GM19324 (cell line): ENCODE results near the gene TMEM132E.

Experiments used
- ATAC-seq: cut with Tn5 transposase; IDR thresholded peaks from one replicate; pipeline ENCODE4 v1.9.1; 2021; ENCODE audit warnings: mild to moderate bottlenecking, moderate library complexity; ENCODE audit not compliant: unreplicated experiment, low FRiP score

TMEM132E gene

DNA sequence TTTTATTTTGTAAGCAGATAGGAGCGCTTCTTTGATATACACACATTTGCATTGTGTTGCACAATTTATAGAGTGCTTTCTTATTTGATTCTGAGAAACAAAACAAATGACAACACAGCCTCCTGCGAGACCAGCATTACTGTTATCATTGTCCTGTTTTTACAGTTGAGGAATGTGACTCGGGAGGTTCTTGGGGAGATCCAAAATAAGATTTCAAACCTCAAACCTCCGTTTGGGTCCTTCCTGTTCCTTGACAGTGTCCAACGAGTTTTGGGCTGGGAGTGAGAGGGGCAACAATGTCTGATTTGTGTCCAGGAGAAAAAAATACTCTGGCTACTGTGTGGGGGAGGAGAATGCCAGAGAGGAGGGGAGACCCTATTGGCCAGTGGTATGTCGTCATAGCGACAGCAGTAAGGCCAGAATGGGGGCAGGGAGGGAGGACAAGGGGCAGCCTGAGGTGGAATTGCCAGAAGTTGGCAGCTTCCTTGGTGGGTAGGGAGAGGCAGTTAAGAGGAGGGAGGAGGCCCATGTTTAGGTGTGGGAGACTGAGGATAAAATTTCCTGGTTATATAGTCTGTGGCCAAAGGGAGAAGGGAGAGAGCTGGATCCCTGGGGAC lies 45.5 kb downstream of the TMEM132E start:
- no peak for ATAC-seq

- no peak for ATAC-seq
Measured at GRCh38 chr17:34626121-34626681, 46.8 kb downstream of the TMEM132E start.

DNA sequence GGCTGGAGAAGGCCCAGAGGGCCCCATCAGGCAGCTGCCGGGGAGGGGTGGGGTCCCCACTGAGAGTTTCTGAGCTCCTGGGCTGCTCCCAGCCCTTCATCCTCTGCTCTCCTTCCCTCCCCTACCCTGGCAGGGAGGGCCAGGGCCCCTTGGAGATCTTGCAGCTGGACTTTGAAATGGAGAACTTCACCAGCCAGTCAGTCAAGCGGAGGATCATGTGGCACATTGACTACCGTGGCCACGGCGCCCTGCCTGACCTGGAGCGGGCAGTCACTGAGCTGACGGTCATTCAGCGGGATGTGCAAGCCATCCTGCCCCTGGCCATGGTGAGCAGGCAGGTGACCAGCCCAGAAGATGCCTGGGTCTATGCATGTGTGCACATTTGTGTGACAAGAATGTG lies 49.5 kb downstream of the TMEM132E start:
- no peak for ATAC-seq

GRCh38 chr17:34633351-34633750 lies 54.0 kb downstream of the TMEM132E start:
- no peak for ATAC-seq

DNA sequence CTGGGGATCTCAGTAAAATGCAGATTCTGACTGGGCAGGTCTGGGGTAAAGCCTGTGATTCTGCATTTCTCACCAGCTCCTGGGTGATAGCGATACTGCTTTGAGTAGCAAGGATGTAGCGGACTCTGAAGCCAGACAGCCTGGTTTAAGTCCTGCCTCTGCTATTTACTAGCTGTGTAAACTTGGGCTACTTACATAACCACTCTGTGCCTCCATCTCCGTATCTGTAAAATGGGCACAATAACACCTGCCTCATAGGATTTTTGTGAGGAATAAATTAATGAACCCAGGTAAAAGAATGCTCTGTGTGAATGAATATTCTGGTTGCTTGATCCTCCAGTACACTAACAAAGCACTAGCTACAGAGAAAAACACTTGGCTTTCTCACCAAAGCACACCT lies 54.4 kb downstream of the TMEM132E start:
- ATAC-seq, result no peak

DNA sequence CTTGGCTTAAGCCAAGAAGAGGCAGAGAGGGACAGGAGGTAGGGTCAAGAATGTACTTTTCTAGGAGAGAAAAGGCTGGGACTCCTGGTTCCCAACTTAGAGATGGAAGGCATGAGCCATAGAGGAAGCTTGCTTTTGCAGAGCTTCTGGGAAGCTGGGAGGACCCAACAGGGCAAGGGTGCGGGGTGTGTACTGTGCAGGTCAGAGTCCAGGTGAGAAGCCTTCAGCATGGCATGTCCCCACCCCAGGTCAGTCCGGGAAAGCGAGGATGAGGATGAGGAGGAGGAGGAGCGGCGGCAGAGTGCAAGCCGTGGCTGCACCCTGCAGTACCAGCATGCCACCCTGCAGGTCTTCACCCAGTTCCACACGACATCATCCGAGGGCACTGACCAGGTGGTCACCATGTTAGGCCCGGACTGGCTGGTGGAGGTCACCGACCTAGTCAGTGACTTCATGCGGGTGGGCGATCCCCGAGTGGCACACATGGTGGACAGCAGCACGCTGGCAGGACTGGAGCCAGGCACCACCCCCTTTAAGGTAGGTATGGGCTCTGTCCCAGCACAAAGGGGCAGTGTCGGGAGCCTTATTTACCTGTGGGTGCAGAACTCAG lies 55.3 kb downstream of the TMEM132E start:
- no peak for ATAC-seq

- no peak for ATAC-seq
Measured at GRCh38 chr17:34635876-34636275, 56.5 kb downstream of the TMEM132E start.

DNA sequence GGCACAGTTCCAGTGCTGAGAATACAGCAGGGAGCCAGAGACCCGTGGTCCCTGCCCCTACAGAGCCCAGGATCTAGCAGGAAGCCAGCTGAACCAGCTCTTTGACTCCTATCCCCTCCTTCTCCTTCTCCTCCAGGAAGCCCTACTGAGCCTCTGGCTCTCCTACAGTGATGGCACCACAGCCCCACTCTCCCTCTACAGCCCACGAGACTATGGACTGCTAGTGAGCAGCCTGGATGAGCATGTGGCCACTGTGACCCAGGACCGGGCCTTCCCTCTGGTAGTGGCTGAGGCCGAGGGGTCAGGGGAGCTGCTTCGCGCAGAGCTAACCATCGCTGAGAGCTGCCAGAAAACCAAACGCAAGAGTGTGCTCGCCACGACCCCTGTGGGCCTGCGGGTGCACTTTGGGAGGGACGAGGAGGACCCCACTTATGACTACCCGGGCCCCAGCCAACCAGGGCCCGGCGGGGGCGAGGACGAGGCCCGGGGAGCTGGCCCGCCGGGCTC lies 57.7 kb downstream of the TMEM132E start:
- ATAC-seq, result no peak

GRCh38 chr17:34637548-34638525 lies 58.5 kb downstream of the TMEM132E start:
- no peak for ATAC-seq

GRCh38 chr17:34638526-34639260 lies 59.3 kb downstream of the TMEM132E start:
- no peak for ATAC-seq

DNA sequence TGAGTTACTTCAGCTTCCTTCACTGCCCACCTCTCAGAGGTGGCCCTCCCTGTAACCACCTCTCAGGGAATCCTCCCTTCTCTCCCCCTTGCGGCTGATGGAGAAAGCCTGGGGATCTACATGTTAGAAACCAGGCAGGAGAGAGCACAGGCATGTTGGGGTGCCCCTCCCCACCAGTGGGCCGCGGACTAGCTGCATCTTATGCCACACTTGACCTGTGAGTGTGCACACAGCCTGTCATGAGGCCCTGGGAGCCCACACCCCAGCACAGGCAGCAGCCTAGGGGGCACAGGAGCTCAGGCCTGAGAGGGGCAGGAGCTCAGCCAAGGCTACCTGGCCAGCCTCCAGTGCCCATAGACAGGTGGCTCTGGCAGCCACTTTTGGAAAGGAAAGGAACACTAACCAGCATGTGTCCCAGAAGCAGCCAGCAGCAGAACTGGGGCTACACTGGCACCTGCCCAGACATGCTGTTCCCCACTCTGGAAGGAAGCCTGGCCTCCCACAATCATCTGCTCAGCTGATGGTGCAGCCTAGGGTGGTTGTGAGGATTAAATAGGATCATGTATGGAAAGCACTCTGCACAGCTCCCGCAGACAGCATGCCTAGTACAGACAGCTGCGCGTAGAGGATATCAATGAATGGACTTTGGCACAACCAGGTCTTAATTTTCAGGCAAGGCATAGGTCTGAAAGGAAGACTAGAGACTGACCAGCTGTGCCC lies 60.5 kb downstream of the TMEM132E start:
- ATAC-seq, result no peak

DNA sequence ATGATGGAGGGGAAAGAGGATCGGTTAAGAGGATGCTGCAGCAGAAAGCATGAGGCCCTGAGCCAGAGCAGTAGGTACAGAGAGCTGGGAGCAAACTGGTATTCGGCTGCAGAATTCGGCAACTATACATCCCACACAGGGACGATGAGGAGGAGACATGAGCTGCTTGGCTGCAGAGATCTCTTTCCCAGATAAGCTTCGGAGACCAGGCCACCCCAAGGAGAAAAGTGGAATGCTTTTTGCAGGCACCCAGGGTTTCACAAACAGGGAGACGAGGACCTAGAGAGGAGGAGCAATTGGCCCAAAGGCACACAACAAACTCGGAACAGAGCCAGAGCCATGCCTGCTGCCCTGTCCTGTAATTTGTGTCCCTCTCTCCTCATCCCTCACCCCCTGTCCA lies 62.0 kb downstream of the TMEM132E start:
- ATAC-seq, result no peak

- ATAC-seq, result no peak
Measured at GRCh38 chr17:34644941-34645550, 65.7 kb downstream of the TMEM132E start.

DNA sequence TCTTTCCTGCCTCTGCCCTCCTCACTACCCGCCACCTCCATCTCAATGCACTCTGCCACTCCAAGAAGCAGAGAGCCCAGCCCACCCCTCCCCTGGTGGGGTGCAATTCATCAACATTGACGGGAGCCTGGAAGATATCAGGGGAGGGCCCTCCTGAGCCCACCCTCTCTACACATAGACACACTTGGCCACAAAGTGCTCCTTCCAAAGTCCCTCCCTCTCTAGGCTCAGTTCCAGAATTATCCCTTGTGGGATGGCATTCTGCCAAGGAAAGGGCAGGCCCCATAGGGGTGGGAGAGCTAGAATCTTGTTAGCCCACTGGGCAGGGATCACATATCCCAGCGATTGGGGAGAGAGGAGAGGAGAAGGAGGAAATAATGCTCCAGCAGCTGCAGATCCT lies 66.2 kb downstream of the TMEM132E start:
- ATAC-seq, result no peak

GRCh38 chr17:34647511-34647910 lies 68.1 kb downstream of the TMEM132E start:
- ATAC-seq, result no peak

DNA sequence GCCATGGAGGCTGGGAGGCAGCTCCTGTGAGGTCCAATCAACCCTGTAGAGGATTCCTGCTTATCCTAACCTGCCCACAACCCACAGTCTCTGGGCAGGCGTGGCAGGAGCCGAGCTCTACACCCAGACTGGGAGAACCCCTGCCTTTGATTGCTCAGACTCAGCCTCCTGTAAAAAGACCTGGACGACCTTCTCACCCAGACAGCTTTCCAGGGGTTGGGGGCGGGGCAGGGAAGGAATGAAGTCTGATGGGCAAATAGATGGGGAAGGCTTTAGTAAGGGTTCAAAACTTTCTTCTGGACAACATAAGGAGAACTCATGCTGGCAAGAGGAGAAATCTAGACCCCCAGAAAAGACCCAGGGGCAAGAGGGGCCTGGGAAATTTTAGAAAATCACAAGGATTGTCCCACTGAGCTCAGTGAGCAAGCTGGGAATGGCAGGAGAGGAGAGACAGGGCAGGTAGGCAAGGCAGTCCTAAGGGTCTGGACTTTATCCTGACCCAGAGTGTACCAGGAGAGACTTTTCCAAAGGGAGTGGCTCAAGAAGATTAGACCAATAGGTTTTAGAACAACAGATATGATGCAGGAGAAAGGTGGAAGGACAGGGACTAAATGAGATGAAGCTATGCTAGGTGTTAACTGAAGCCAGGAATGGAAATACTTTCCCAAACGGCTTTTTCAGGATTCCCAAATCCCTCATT lies 70.8 kb downstream of the TMEM132E start:
- ATAC-seq, result no peak

DNA sequence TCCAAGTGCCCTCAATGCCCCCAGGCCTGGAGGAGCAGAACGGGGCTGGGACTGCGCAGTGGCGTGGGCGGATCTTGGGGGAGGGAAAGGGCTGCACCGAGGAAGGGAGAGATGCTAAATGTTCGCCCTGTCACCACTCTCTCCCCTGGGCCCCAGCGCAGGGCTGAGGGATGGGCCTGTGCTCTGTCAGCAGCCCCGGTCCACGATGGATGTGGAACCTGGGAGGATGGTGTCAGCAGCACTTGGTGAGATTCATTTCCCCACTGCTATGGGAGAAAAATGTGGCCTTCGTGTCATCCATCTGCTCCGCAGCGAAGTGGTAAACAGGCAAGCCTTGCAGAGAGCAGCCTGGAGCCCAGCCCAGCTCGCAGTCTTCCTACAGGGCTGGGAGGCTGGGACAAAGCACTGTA lies 72.0 kb downstream of the TMEM132E start:
- ATAC-seq, result no peak

GRCh38 chr17:34652021-34652555 lies 72.7 kb downstream of the TMEM132E start:
- ATAC-seq, result no peak
